ENCODE measurements around the gene NAPB. TPM values are rescaled to one million over a fixed set of nuclear protein-coding genes. Genes with fewer than 3 reads are reported as not detected.

Gene NAPB
- total RNA-seq, 1 donor from 2014 or later, result 7.5 TPM

- Mint-ChIP-seq H3K36me3 (ENCODE audit: low read depth) (no peaks in the 10 kb centered on the region), H3K27ac (ENCODE audit: unreplicated experiment) (peak overlapping the region; percentile 55), H3K27me3 (ENCODE audit: low read depth) (peaks cover under 1% of the 10 kb centered on the region), H3K9me3 (ENCODE audit: low read depth) (no peaks in the 10 kb centered on the region), H3K4me1 (ENCODE audit: low read depth) (peaks cover 14% of the 10 kb centered on the region), H3K4me3 (ENCODE audit: unreplicated experiment) (no peak overlapping the region)
- TF ChIP-seq, protein P1, sequence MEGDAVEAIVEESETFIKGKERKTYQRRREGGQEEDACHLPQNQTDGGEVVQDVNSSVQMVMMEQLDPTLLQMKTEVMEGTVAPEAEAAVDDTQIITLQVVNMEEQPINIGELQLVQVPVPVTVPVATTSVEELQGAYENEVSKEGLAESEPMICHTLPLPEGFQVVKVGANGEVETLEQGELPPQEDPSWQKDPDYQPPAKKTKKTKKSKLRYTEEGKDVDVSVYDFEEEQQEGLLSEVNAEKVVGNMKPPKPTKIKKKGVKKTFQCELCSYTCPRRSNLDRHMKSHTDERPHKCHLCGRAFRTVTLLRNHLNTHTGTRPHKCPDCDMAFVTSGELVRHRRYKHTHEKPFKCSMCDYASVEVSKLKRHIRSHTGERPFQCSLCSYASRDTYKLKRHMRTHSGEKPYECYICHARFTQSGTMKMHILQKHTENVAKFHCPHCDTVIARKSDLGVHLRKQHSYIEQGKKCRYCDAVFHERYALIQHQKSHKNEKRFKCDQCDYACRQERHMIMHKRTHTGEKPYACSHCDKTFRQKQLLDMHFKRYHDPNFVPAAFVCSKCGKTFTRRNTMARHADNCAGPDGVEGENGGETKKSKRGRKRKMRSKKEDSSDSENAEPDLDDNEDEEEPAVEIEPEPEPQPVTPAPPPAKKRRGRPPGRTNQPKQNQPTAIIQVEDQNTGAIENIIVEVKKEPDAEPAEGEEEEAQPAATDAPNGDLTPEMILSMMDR (IDR thresholded peaks at IDR 0.05), result no peak
- DNase-seq (ENCODE audit: low spot score), result no peak
These were observed 24.4 kb upstream of the NAPB start for GRCh38 chr20:23445596-23446217.

- TF ChIP-seq, protein P1 (IDR thresholded peaks at IDR 0.05), result no peak
- H3K36me3 Mint-ChIP-seq (ENCODE audit: low read depth), result no peaks in the 10 kb centered on the region
These were observed 23.6 kb upstream of the NAPB start for GRCh38 chr20:23444859-23445258.

DNA sequence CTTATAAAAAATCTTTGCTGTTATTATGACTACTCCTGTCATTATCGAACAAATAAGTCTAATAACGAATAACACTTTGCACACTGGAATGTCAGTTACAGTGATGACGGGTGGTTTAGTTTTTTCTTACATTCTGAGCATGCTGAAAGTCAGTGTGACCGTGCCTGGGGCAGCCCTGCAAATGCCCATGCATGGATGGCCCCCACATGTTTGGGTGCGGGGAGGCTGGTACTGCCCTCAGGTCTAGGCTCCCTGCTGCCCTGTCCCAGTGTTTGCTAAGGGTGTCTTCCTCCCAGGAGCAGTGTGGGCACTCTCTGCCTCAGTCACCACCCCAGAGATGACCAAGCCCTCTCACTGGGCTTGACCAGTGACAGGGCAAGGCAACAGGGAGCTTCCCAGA lies 21.1 kb upstream of the NAPB start:
- H3K9me3 Mint-ChIP-seq (ENCODE audit: low read depth), result no peaks in the 10 kb centered on the region
- no peaks in the 10 kb centered on the region for H3K27me3 Mint-ChIP-seq (ENCODE audit: low read depth)
- H3K4me3 Mint-ChIP-seq (ENCODE audit: unreplicated experiment), result no peak overlapping the region
- H3K27ac Mint-ChIP-seq (ENCODE audit: unreplicated experiment), result no peak overlapping the region
- H3K36me3 Mint-ChIP-seq (ENCODE audit: low read depth), result no peaks in the 10 kb centered on the region
- H3K4me1 Mint-ChIP-seq (ENCODE audit: low read depth), result peaks cover 14% of the 10 kb centered on the region
- DNase-seq (ENCODE audit: low spot score), result no peak
- TF ChIP-seq, protein P1 (IDR thresholded peaks at IDR 0.05), result no peak

More at GRCh38 chr20:23444859-23445258, 23.6 kb upstream of the NAPB start:
- no peak for DNase-seq (ENCODE audit: low spot score)
- Mint-ChIP-seq H3K9me3 (ENCODE audit: low read depth) (no peaks in the 10 kb centered on the region), H3K27me3 (ENCODE audit: low read depth) (no peaks in the 10 kb centered on the region), H3K27ac (ENCODE audit: unreplicated experiment) (peak overlapping the region; percentile 60), H3K4me3 (ENCODE audit: unreplicated experiment) (no peak overlapping the region), H3K4me1 (ENCODE audit: low read depth) (peaks cover 14% of the 10 kb centered on the region)

GRCh38 chr20:23441850-23442313 lies 20.6 kb upstream of the NAPB start:
- Mint-ChIP-seq H3K4me3 (ENCODE audit: unreplicated experiment) (no peak overlapping the region), H3K27ac (ENCODE audit: unreplicated experiment) (no peak overlapping the region), H3K4me1 (ENCODE audit: low read depth) (peaks cover 14% of the 10 kb centered on the region), H3K9me3 (ENCODE audit: low read depth) (no peaks in the 10 kb centered on the region), H3K27me3 (ENCODE audit: low read depth) (no peaks in the 10 kb centered on the region), H3K36me3 (ENCODE audit: low read depth) (no peaks in the 10 kb centered on the region)
- no peak for DNase-seq (ENCODE audit: low spot score)
- TF ChIP-seq, protein P1 (IDR thresholded peaks at IDR 0.05), result peak; percentile 96

- Mint-ChIP-seq H3K27me3 (ENCODE audit: low read depth) (no peaks in the 10 kb centered on the region), H3K9me3 (ENCODE audit: low read depth) (no peaks in the 10 kb centered on the region), H3K36me3 (ENCODE audit: low read depth) (no peaks in the 10 kb centered on the region), H3K4me1 (ENCODE audit: low read depth) (no peaks in the 10 kb centered on the region), H3K27ac (ENCODE audit: unreplicated experiment) (no peak overlapping the region), H3K4me3 (ENCODE audit: unreplicated experiment) (no peak overlapping the region)
- TF ChIP-seq, protein P1 (IDR thresholded peaks at IDR 0.05), result no peak
- DNase-seq (ENCODE audit: low spot score), result no peak
These were observed 18.7 kb upstream of the NAPB start for GRCh38 chr20:23440004-23440403.

Measured in chondrocyte (in vitro differentiated cells).